Measurements from ENCODE around the gene TNFRSF21. TPM values are rescaled to one million over a fixed set of nuclear protein-coding genes. Genes with fewer than 3 reads are reported as not detected.
"Not testable (repeated sequence)": the region's sequence is repeated elsewhere in the genome, so short reads cannot be mapped to it uniquely, and the experiment has no call there.

The TNFRSF21 gene
- total and polyA plus RNA-seq, 2 donors (not counting 1 experiment from before 2014, with no cell fraction given) = 0.43 to 1.2 TPM

DNA sequence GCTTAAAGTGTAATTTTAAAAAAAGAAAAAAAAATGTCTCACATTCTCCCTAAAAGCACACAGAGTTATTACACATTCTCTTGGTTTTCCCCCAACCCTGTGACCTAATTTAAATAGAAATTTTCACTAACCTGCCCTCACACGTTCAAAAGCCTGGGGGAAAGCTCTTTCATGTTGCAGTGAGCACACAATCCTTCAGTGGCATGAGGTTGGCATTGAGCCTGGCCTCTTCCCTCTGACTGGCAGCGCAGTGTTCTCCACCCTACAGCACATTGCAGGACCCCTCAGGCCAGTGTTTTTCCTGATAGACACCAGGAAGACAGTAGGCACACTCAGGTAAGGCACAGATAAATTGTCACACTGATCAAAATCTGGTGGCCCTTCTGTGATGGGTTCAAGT lies 34.1 kb downstream of the TNFRSF21 start:
- H3K9me3 ChIP-seq (ENCODE audit: control extremely low read depth in 1 of 3, control insufficient read depth in 2 of 3, insufficient read depth in 1 of 3, low read length in 2 of 3) = peaks cover 0 to 2% (median 0%) of the 10 kb centered on the region in 3 donors
- ChIA-PET CTCF (no interaction called here), POLR2A (no interaction called here)
- no peak overlapping the region for H3K9ac ChIP-seq (ENCODE audit: low read length)
- no peaks in the 10 kb centered on the region for H4K20me1 ChIP-seq (ENCODE audit: control insufficient read depth, insufficient read depth, low read length, poor library complexity, severe bottlenecking)
- H3K4me1 ChIP-seq (ENCODE audit: control insufficient read depth in 2 of 2, insufficient read depth in 2 of 2, low read length in 2 of 2) = no peaks in the 10 kb centered on the region
- intact Hi-C loops (cut with micrococcal nuclease) = no loop called here
- H3K4me1 Mint-ChIP-seq = no peaks in the 10 kb centered on the region
- ATAC-seq (ENCODE audit: low read depth) (no peak), DNase-seq (no peak)
- H3K27me3 Mint-ChIP-seq = no peaks in the 10 kb centered on the region
- H3K79me2 ChIP-seq (ENCODE audit: control insufficient read depth, insufficient read depth, low read length) = no peaks in the 10 kb centered on the region
- no peak for TF ChIP-seq EZH2 (IDR thresholded peaks at IDR 0.05; ENCODE audit: borderline replicate concordance, insufficient read depth, low read depth, low read length, poor library complexity, severe bottlenecking)
- TF ChIP-seq, protein P1, sequence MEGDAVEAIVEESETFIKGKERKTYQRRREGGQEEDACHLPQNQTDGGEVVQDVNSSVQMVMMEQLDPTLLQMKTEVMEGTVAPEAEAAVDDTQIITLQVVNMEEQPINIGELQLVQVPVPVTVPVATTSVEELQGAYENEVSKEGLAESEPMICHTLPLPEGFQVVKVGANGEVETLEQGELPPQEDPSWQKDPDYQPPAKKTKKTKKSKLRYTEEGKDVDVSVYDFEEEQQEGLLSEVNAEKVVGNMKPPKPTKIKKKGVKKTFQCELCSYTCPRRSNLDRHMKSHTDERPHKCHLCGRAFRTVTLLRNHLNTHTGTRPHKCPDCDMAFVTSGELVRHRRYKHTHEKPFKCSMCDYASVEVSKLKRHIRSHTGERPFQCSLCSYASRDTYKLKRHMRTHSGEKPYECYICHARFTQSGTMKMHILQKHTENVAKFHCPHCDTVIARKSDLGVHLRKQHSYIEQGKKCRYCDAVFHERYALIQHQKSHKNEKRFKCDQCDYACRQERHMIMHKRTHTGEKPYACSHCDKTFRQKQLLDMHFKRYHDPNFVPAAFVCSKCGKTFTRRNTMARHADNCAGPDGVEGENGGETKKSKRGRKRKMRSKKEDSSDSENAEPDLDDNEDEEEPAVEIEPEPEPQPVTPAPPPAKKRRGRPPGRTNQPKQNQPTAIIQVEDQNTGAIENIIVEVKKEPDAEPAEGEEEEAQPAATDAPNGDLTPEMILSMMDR (IDR thresholded peaks at IDR 0.05) = no peak
- no peak overlapping the region for H3K27ac Mint-ChIP-seq
- peaks cover 2% of the 10 kb centered on the region for H3K9me3 Mint-ChIP-seq (ENCODE audit: insufficient read depth)
- no peaks in the 10 kb centered on the region for H3K36me3 ChIP-seq (replicated peaks in 1 of 2; ENCODE audit: control extremely low read depth in 1 of 2, control insufficient read depth in 1 of 2, extremely low read depth in 1 of 2, insufficient read depth in 2 of 2, low read length in 1 of 2)
- no peak overlapping the region for H3K4me3 Mint-ChIP-seq
- H3K27me3 ChIP-seq (replicated peaks in 1 of 4; ENCODE audit: control extremely low read depth in 1 of 4, control insufficient read depth in 3 of 4, insufficient read depth in 4 of 4, low read length in 3 of 4) = no peaks in the 10 kb centered on the region
- 90% methylated on average over 1 of the region's 2 CpGs for WGBS (ENCODE audit: insufficient coverage)
- H3K4me2 ChIP-seq (replicated peaks; ENCODE audit: low read depth, low read length, poor library complexity, severe bottlenecking) = no peak overlapping the region
- no peak overlapping the region for H3K27ac ChIP-seq (ENCODE audit: low read length in 2 of 2)
- H3K4me3 ChIP-seq (ENCODE audit: control extremely low read depth in 1 of 5, extremely low read depth in 1 of 5, insufficient read depth in 1 of 5, low read depth in 2 of 5, low read length in 4 of 5) = no peak overlapping the region
- no peak overlapping the region for H2AFZ ChIP-seq (ENCODE audit: insufficient read depth, low read depth, low read length, poor library complexity, severe bottlenecking)

DNA sequence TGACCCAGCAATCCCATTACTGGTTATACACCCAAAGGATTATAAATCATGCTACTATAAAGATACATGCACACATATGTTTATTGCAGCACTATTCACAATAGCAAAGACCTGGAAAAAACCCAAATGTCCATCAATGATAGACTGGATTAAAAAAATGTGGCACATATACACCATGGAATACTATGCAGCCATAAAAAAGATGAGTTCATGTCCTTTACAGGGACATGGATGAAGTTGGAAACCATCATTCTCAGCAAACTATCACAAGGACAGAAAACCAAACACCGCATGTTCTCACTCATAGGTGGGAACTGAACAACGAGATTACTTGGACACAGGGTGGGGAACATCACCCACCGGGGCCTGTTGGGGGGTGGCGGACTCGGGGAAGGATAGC lies 34.6 kb downstream of the TNFRSF21 start:
- H3K9me3 Mint-ChIP-seq (ENCODE audit: insufficient read depth) = not testable (repeated sequence)

More for the DNA sequence above, 34.6 kb downstream of the TNFRSF21 start:
- ATAC-seq (ENCODE audit: low read depth); H3K4me1 ChIP-seq (ENCODE audit: control insufficient read depth in 2 of 2, insufficient read depth in 2 of 2, low read length in 2 of 2); H3K9me3 ChIP-seq (ENCODE audit: control extremely low read depth in 1 of 3, control insufficient read depth in 2 of 3, insufficient read depth in 1 of 3, low read length in 2 of 3); POLR2A ChIA-PET; H2AFZ ChIP-seq (ENCODE audit: insufficient read depth, low read depth, low read length, poor library complexity, severe bottlenecking); H3K79me2 ChIP-seq (ENCODE audit: control insufficient read depth, insufficient read depth, low read length); intact Hi-C loops (cut with micrococcal nuclease); H3K27me3 Mint-ChIP-seq; H3K27ac Mint-ChIP-seq; CTCF ChIA-PET; H3K4me3 Mint-ChIP-seq; H3K36me3 ChIP-seq (replicated peaks in 1 of 2; ENCODE audit: control extremely low read depth in 1 of 2, control insufficient read depth in 1 of 2, extremely low read depth in 1 of 2, insufficient read depth in 2 of 2, low read length in 1 of 2); H3K4me2 ChIP-seq (replicated peaks; ENCODE audit: low read depth, low read length, poor library complexity, severe bottlenecking); H3K27me3 ChIP-seq (replicated peaks in 1 of 4; ENCODE audit: control extremely low read depth in 1 of 4, control insufficient read depth in 3 of 4, insufficient read depth in 4 of 4, low read length in 3 of 4); DNase-seq; H3K4me3 ChIP-seq (ENCODE audit: control extremely low read depth in 1 of 5, extremely low read depth in 1 of 5, insufficient read depth in 1 of 5, low read depth in 2 of 5, low read length in 4 of 5); H3K9ac ChIP-seq (ENCODE audit: low read length); H3K4me1 Mint-ChIP-seq; H3K27ac ChIP-seq (ENCODE audit: low read length in 2 of 2); H4K20me1 ChIP-seq (ENCODE audit: control insufficient read depth, insufficient read depth, low read length, poor library complexity, severe bottlenecking): not testable (repeated sequence)
- no CpG with 5 or more reads among the region's 5 CpGs for WGBS (ENCODE audit: insufficient coverage)
